CD4-positive, alpha-beta T cell (primary cell): ENCODE results near the gene NEXN. TPM values are rescaled to one million over a fixed set of nuclear protein-coding genes. Genes with fewer than 3 reads are reported as not detected.

Experiments used
- ATAC-seq: fragments of 200-7000 bp; cut with Tn5 transposase; one replicate; pipeline ENCODE4 v1.10.0; 2022; ENCODE audit warnings: mild to moderate bottlenecking; ENCODE audit not compliant: poor library complexity
- CTCF ChIA-PET: fragments of 350-600 bp; sonication (Branson Sonifier 250); formaldehyde crosslinking; loops from one replicate; lab custom pipeline; 2021; ENCODE audit warnings: antibody characterized with exemption, inconsistent platforms; lab: Charles Lee
- POLR2A ChIA-PET: fragments of 350-600 bp; sonication (Branson Sonifier 250); formaldehyde crosslinking; loops from one replicate; lab custom pipeline; 2021; ENCODE audit warnings: antibody characterized with exemption, inconsistent platforms; lab: Charles Lee
- DNase-seq, 14 experiments: peaks; one replicate each; pipeline ENCODE4 v3.0.0-alpha.2; 2013 to 2020; ENCODE audit warnings: mixed read lengths in 2 of 14
- H3K27ac ChIP-seq, 2 donors: one replicate each; pipeline versions ENCODE4 v1.5.1 to v1.7.0; 2013; ENCODE audit warnings: low read length in 2 of 2, low read depth in 1 of 2, mild to moderate bottlenecking in 1 of 2
- H3K27me3 ChIP-seq, 2 experiments: 1 replicate in 1 of 2; 2 replicates in 1 of 2; pipeline versions ENCODE4 v1.6.1 to v1.7.0; 2013; ENCODE audit warnings: low read length in 2 of 2, control low read depth in 1 of 2, mild to moderate bottlenecking in 1 of 2, moderate library complexity in 1 of 2; ENCODE audit not compliant: insufficient read depth in 2 of 2, control insufficient read depth in 1 of 2
- H3K36me3 ChIP-seq: one replicate; pipeline ENCODE4 v1.6.1; 2013; ENCODE audit warnings: low read length, control low read depth; ENCODE audit not compliant: insufficient read depth
- H3K4me1 ChIP-seq: one replicate; pipeline ENCODE4 v1.6.1; 2013; ENCODE audit warnings: low read length, control low read depth; ENCODE audit not compliant: insufficient read depth
- H3K4me3 ChIP-seq: one replicate; pipeline ENCODE4 v1.5.1; 2013; ENCODE audit warnings: mild to moderate bottlenecking, low read length, moderate library complexity
- H3K9me3 ChIP-seq, 2 experiments: 1 replicate in 1 of 2; 2 replicates in 1 of 2; pipeline versions ENCODE4 v1.6.1 to v1.7.0; 2013; ENCODE audit warnings: low read length in 2 of 2, mild to moderate bottlenecking in 2 of 2, control low read depth in 1 of 2, moderate library complexity in 1 of 2; ENCODE audit not compliant: control insufficient read depth in 1 of 2, insufficient read depth in 1 of 2
- H3K27ac Mint-ChIP-seq: one replicate; pipeline ENCODE4 v1.8.0; 2020; ENCODE audit warnings: mixed read lengths
- H3K27me3 Mint-ChIP-seq: one replicate; pipeline ENCODE4 v1.8.0; 2021; ENCODE audit warnings: mixed read lengths
- H3K36me3 Mint-ChIP-seq: one replicate; pipeline ENCODE4 v1.8.0; 2021; ENCODE audit warnings: low read depth, mixed read lengths
- H3K4me1 Mint-ChIP-seq: one replicate; pipeline ENCODE4 v1.8.0; 2021; ENCODE audit warnings: low read depth, mixed read lengths
- H3K4me3 Mint-ChIP-seq: one replicate; pipeline ENCODE4 v1.8.0; 2020; ENCODE audit warnings: mild to moderate bottlenecking, mixed read lengths
- H3K9me3 Mint-ChIP-seq: one replicate; pipeline ENCODE4 v1.8.0; 2020; ENCODE audit warnings: mixed read lengths
- intact Hi-C, 2 experiments: fragments of 100-400 bp; cut with DNase I in 1 of 2; cut with micrococcal nuclease in 1 of 2; formaldehyde crosslinking; loops; one replicate each; pipeline versions ENCODE4 v1.15.1 to v1.9.0; 2023 to 2025; cut with DNase I, micrococcal nuclease
- total RNA-seq, 174 experiments: library from RNA in 2 of 174; stranded (reverse) in 2 of 174; gene quantifications; one replicate each; pipeline ENCODE4 v1.2.3 and lab custom pipeline; 2021 to 2026
- TF ChIP-seq, protein P1 (sequence below): fragments of 200-600 bp; IDR thresholded peaks from one replicate; pipeline ENCODE4 v1.8.0; 2022; ENCODE audit warnings: antibody characterized with exemption, mild to moderate bottlenecking

NEXN gene
- total RNA-seq, 2 experiments from 2014 or later: 0.25 TPM; not detected in 1

GRCh38 chr1:77958850-77959249 is 70.4 kb downstream of the NEXN start:
- CTCF ChIA-PET: no interaction called here
- ATAC-seq: no peak
- no peaks in the 10 kb centered on the region for H3K27me3 Mint-ChIP-seq

DNA sequence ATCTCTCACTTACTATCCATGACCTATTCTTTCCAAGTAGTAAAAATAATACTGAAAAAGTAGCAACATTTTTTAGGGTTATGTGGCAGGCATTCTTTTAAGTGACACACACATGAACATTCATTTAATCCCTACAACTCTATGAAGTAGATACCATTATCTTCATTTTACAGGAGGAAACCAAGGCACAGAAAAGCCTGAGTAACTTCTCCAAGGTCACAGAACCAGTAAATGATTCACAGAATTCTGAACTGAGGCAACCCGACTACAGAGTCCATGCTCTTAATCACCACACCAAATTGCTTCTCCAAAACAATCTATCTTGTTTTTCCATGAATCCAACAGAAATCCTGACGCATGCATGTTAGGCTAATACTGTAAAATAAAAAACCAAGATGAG is 73.0 kb downstream of the NEXN start:
- Histone ChIP-seq H3K9me3 (no peaks in the 10 kb centered on the region), H3K4me1 (no peaks in the 10 kb centered on the region), H3K27ac (no peak overlapping the region), H3K36me3 (peaks cover 98% of the 10 kb centered on the region), H3K4me3 (no peak overlapping the region), H3K27me3 (no peaks in the 10 kb centered on the region)
- H3K9me3 Mint-ChIP-seq: no peaks in the 10 kb centered on the region
- no peak overlapping the region for H3K27ac Mint-ChIP-seq
- intact Hi-C loops: loop anchor here in 1 of 2 experiments (5.0 kb wide), 1 partner anchor 234 kb away; no protein-coding TSS in a partner anchor
- H3K36me3 Mint-ChIP-seq: peaks cover 96% of the 10 kb centered on the region
- ATAC-seq: no peak
- DNase-seq: no peak
- H3K4me3 Mint-ChIP-seq: no peak overlapping the region
- TF ChIP-seq, protein P1, sequence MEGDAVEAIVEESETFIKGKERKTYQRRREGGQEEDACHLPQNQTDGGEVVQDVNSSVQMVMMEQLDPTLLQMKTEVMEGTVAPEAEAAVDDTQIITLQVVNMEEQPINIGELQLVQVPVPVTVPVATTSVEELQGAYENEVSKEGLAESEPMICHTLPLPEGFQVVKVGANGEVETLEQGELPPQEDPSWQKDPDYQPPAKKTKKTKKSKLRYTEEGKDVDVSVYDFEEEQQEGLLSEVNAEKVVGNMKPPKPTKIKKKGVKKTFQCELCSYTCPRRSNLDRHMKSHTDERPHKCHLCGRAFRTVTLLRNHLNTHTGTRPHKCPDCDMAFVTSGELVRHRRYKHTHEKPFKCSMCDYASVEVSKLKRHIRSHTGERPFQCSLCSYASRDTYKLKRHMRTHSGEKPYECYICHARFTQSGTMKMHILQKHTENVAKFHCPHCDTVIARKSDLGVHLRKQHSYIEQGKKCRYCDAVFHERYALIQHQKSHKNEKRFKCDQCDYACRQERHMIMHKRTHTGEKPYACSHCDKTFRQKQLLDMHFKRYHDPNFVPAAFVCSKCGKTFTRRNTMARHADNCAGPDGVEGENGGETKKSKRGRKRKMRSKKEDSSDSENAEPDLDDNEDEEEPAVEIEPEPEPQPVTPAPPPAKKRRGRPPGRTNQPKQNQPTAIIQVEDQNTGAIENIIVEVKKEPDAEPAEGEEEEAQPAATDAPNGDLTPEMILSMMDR: no peak
- no peaks in the 10 kb centered on the region for H3K27me3 Mint-ChIP-seq
- ChIA-PET CTCF (no interaction called here), POLR2A (no interaction called here)
- peaks cover 34% of the 10 kb centered on the region for H3K4me1 Mint-ChIP-seq

More at GRCh38 chr1:77958850-77959249, 70.4 kb downstream of the NEXN start:
- H3K9me3 Mint-ChIP-seq: no peaks in the 10 kb centered on the region
- H3K27ac Mint-ChIP-seq: no peak overlapping the region
- DNase-seq: no peak
- no peak overlapping the region for H3K27ac ChIP-seq
- intact Hi-C loops: loop anchor here in 1 of 2 experiments (10.0 kb wide), 2 partner anchors 94 to 394 kb away; no protein-coding TSS in a partner anchor
- no peaks in the 10 kb centered on the region for H3K27me3 ChIP-seq
- H3K9me3 ChIP-seq: no peaks in the 10 kb centered on the region
- peaks cover 94% of the 10 kb centered on the region for H3K36me3 Mint-ChIP-seq
- POLR2A ChIA-PET: no interaction called here
- H3K4me3 ChIP-seq: no peak overlapping the region
- no peak overlapping the region for H3K4me3 Mint-ChIP-seq
- no peaks in the 10 kb centered on the region for H3K4me1 ChIP-seq
- peaks cover 28% of the 10 kb centered on the region for H3K4me1 Mint-ChIP-seq
- H3K36me3 ChIP-seq: peaks cover 98% of the 10 kb centered on the region
- TF ChIP-seq, protein P1: no peak

GRCh38 chr1:77966291-77966690 is 77.9 kb downstream of the NEXN start:
- peaks cover 95% of the 10 kb centered on the region for H3K36me3 Mint-ChIP-seq
- ATAC-seq: no peak

More at GRCh38 chr1:77966291-77966690, 77.9 kb downstream of the NEXN start:
- H3K4me3 Mint-ChIP-seq: no peak overlapping the region
- Histone ChIP-seq H3K4me3 (no peak overlapping the region), H3K27me3 (no peaks in the 10 kb centered on the region), H3K36me3 (peaks cover 96% of the 10 kb centered on the region), H3K4me1 (peaks cover 3% of the 10 kb centered on the region), H3K9me3 (no peaks in the 10 kb centered on the region), H3K27ac (no peak overlapping the region)
- no peaks in the 10 kb centered on the region for H3K27me3 Mint-ChIP-seq
- ChIA-PET CTCF (interaction anchor here (1.1 to 1.8 kb wide), 2 partner anchors 19 to 148 kb away, joined by 4 read pairs; no protein-coding TSS in a partner anchor), POLR2A (interaction anchor here (7.8 kb wide), 1 partner anchor 12 kb away, joined by 67 read pairs; the partner anchor contains the start of gene FUBP1)
- TF ChIP-seq, protein P1: no peak
- intact Hi-C loops: loop anchor here in 1 of 2 experiments (5.0 kb wide), 1 partner anchor 41 kb away; no protein-coding TSS in a partner anchor
- peak overlapping the region; percentile 58 for H3K27ac Mint-ChIP-seq
- H3K4me1 Mint-ChIP-seq: peaks cover 62% of the 10 kb centered on the region
- no peak for DNase-seq
- H3K9me3 Mint-ChIP-seq: no peaks in the 10 kb centered on the region
